Measurements from ENCODE around the gene DBX1. TPM values are rescaled to one million over a fixed set of nuclear protein-coding genes. Genes with fewer than 3 reads are reported as not detected.

The DBX1 gene
- total RNA-seq, 4 donors from 2014 or later, result not detected

GRCh38 chr11:20192641-20193040, 32.4 kb upstream of the DBX1 start:
- Histone ChIP-seq H3K27ac (no peak overlapping the region), H3K9me3 (no peaks in the 10 kb centered on the region), H3K4me1 (no peaks in the 10 kb centered on the region), H3K4me3 (no peak overlapping the region), H3K27me3 (no peaks in the 10 kb centered on the region), H3K36me3 (no peaks in the 10 kb centered on the region)
- TF ChIP-seq, protein P1, sequence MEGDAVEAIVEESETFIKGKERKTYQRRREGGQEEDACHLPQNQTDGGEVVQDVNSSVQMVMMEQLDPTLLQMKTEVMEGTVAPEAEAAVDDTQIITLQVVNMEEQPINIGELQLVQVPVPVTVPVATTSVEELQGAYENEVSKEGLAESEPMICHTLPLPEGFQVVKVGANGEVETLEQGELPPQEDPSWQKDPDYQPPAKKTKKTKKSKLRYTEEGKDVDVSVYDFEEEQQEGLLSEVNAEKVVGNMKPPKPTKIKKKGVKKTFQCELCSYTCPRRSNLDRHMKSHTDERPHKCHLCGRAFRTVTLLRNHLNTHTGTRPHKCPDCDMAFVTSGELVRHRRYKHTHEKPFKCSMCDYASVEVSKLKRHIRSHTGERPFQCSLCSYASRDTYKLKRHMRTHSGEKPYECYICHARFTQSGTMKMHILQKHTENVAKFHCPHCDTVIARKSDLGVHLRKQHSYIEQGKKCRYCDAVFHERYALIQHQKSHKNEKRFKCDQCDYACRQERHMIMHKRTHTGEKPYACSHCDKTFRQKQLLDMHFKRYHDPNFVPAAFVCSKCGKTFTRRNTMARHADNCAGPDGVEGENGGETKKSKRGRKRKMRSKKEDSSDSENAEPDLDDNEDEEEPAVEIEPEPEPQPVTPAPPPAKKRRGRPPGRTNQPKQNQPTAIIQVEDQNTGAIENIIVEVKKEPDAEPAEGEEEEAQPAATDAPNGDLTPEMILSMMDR (IDR thresholded peaks at IDR 0.05), result no peak
- TF ChIP-seq POLR2A (IDR thresholded peaks at IDR 0.05), result no peak
- no peak for DNase-seq
- intact Hi-C loops (cut with DNase I; ENCODE audit: low total_unique reads), result no loop called here

DNA sequence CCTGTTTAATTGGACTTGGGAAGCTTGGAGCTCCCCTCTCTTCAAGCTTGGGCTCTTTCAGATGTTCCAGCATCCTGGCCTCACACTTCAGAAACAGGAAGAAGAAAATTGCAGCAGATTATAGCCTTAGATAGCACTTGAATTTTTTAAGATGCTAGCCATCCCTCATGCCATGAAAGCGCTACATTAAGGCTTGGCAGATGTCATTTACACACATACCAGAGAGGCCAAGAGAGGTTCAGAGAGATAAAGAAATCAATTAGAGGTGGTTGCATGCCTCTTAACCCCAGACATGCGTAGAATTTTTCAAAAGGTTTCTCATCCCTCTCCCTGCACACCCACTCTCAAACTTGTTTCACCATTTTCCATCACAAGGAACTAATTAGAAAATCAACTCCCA, 31.9 kb upstream of the DBX1 start:
- no peaks in the 10 kb centered on the region for H3K4me1 ChIP-seq
- intact Hi-C loops (cut with DNase I; ENCODE audit: low total_unique reads), result no loop called here
- H3K36me3 ChIP-seq, result no peaks in the 10 kb centered on the region
- DNase-seq, result no peak
- H3K27me3 ChIP-seq, result no peaks in the 10 kb centered on the region
- no peaks in the 10 kb centered on the region for H3K9me3 ChIP-seq
- TF ChIP-seq POLR2A (IDR thresholded peaks at IDR 0.05), result no peak
- TF ChIP-seq, protein P1 (IDR thresholded peaks at IDR 0.05), result no peak
- no peak overlapping the region for H3K4me3 ChIP-seq
- no peak overlapping the region for H3K27ac ChIP-seq

DNA sequence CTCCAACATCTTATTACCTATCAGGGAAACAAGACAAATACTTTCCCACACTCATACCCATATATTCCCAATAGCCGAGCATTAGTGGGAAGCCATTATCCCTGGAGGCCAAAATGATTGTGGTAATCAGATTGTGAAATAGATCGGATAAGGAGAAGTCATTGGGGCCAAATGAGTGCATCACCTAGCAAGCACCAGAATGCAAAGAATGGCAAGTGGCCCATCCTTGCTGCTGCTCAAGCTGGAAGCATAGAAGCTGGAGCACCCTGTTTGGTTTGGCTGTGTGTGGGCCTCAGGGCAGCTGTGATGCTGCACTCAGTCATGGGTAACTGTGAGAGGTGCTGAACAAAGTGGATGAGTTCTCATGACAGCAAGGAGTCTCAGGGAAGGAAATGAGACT, 18.7 kb upstream of the DBX1 start:
- TF ChIP-seq POLR2A (IDR thresholded peaks at IDR 0.05), result no peak
- TF ChIP-seq, protein P1 (IDR thresholded peaks at IDR 0.05), result no peak

GRCh38 chr11:20177136-20177535, 16.9 kb upstream of the DBX1 start:
- intact Hi-C loops (cut with DNase I; ENCODE audit: low total_unique reads), result no loop called here

More for the DNA sequence above, 18.7 kb upstream of the DBX1 start:
- no peak for DNase-seq
- Histone ChIP-seq H3K36me3 (no peaks in the 10 kb centered on the region), H3K27me3 (no peaks in the 10 kb centered on the region), H3K27ac (no peak overlapping the region), H3K4me1 (no peaks in the 10 kb centered on the region), H3K9me3 (no peaks in the 10 kb centered on the region), H3K4me3 (no peak overlapping the region)
- intact Hi-C loops (cut with DNase I; ENCODE audit: low total_unique reads), result no loop called here

GRCh38 chr11:20172721-20173447, 12.6 kb upstream of the DBX1 start:
- no peak overlapping the region for H3K4me3 ChIP-seq
- intact Hi-C loops (cut with DNase I; ENCODE audit: low total_unique reads), result no loop called here
- TF ChIP-seq POLR2A (IDR thresholded peaks at IDR 0.05), result no peak
- TF ChIP-seq, protein P1 (IDR thresholded peaks at IDR 0.05), result no peak
- DNase-seq, result no peak
- no peaks in the 10 kb centered on the region for H3K4me1 ChIP-seq
- H3K27ac ChIP-seq, result no peak overlapping the region
- H3K27me3 ChIP-seq, result peaks cover 0 to 7% of the 10 kb centered on the region in 2 donors
- H3K9me3 ChIP-seq, result no peaks in the 10 kb centered on the region
- H3K36me3 ChIP-seq, result no peaks in the 10 kb centered on the region

More at GRCh38 chr11:20177136-20177535, 16.9 kb upstream of the DBX1 start:
- TF ChIP-seq POLR2A (IDR thresholded peaks at IDR 0.05), result no peak
- no peaks in the 10 kb centered on the region for H3K27me3 ChIP-seq
- no peak overlapping the region for H3K4me3 ChIP-seq
- no peaks in the 10 kb centered on the region for H3K36me3 ChIP-seq
- no peaks in the 10 kb centered on the region for H3K9me3 ChIP-seq
- no peaks in the 10 kb centered on the region for H3K4me1 ChIP-seq
- DNase-seq, result no peak
- no peak overlapping the region for H3K27ac ChIP-seq
